ENCODE data around the gene GLRA1.

GLRA1 gene

GRCh38 chr5:151924564-151925301 lies at the start of gene GLRA1:
Gene GLRA1 (minus strand): TSS chr5:151924851. CDS start chr5:151924549, 302 bp downstream.
- Histone ChIP-seq H3K27ac (ENCODE audit: low read depth, low read length) (no peak within 1 kb of the TSS), H3K4me3 (ENCODE audit: low read depth in 1 of 2, low read length in 2 of 2) (no peak within 1 kb of the TSS), H3K9me3 (ENCODE audit: control insufficient read depth in 1 of 2, low read length in 2 of 2) (no peaks in the 10 kb centered on the region)

DNA sequence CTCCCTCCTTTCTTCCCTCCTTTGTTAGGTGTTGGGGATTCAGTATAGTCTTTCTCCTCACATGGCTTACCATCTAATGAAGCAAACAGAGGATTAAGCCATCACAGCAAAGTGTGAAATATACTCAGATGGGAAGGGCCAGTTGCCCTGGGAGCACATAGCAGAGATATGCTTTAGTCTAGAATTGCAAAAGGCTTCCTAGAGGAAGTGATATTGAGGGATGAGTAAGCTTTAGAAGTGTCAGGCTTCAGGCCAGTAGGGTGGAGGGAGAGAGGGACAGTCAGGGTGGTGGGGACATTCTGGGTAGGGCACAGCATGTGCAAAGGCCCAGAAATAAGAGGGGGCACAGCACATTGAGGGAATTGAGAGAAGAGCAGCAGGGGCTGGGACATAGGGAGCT lies 46.2 kb upstream of the GLRA1 start:
- Histone ChIP-seq H3K27me3 (ENCODE audit: control insufficient read depth in 1 of 2, insufficient read depth in 2 of 2, low read length in 2 of 2) (no peaks in the 10 kb centered on the region), H3K27ac (ENCODE audit: low read depth, low read length) (no peak overlapping the region), H3K9ac (ENCODE audit: low read depth in 1 of 2, low read length in 2 of 2) (no peak overlapping the region), H3K9me3 (ENCODE audit: control insufficient read depth in 1 of 2, low read length in 2 of 2) (no peaks in the 10 kb centered on the region), H3K4me1 (ENCODE audit: control insufficient read depth in 1 of 2, insufficient read depth in 2 of 2, low read length in 2 of 2) (no peaks in the 10 kb centered on the region), H3K4me3 (ENCODE audit: low read depth in 1 of 2, low read length in 2 of 2) (no peak overlapping the region), H3K36me3 (ENCODE audit: control insufficient read depth in 1 of 2, insufficient read depth in 2 of 2, low read length in 2 of 2) (no peaks in the 10 kb centered on the region)

More at GRCh38 chr5:151924564-151925301, at the start of gene GLRA1:
- no peaks in the 10 kb centered on the region for H3K36me3 ChIP-seq (ENCODE audit: control insufficient read depth in 1 of 2, insufficient read depth in 2 of 2, low read length in 2 of 2)
- no peaks in the 10 kb centered on the region for H3K4me1 ChIP-seq (ENCODE audit: control insufficient read depth in 1 of 2, insufficient read depth in 2 of 2, low read length in 2 of 2)
- peaks cover 0 to 4% of the 10 kb centered on the region in 2 donors for H3K27me3 ChIP-seq (ENCODE audit: control insufficient read depth in 1 of 2, insufficient read depth in 2 of 2, low read length in 2 of 2)
- H3K9ac ChIP-seq (ENCODE audit: low read depth in 1 of 2, low read length in 2 of 2): no peak within 1 kb of the TSS

DNA sequence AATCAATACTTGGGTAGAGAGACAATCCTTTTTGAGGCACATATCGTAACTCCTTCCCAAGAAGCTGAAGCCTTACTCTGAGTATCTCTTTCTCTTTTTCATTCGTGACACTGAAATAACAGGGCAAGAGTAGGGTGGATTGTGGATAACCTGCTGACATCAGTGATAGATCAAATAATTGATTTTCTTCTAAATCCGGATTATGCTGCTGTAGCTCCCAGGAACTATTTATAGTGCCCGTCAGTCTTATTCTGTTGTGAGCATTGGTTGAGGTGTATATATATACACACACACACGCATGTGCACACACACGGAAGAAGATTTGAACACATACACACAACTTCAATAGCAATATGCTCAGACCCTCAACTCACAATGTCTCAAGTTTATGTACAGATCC lies 43.2 kb upstream of the GLRA1 start:
- Histone ChIP-seq H3K27me3 (ENCODE audit: control insufficient read depth in 1 of 2, insufficient read depth in 2 of 2, low read length in 2 of 2) (no peaks in the 10 kb centered on the region), H3K4me1 (ENCODE audit: control insufficient read depth in 1 of 2, insufficient read depth in 2 of 2, low read length in 2 of 2) (no peaks in the 10 kb centered on the region), H3K9me3 (ENCODE audit: control insufficient read depth in 1 of 2, low read length in 2 of 2) (no peaks in the 10 kb centered on the region), H3K4me3 (ENCODE audit: low read depth in 1 of 2, low read length in 2 of 2) (no peak overlapping the region), H3K27ac (ENCODE audit: low read depth, low read length) (no peak overlapping the region), H3K9ac (ENCODE audit: low read depth in 1 of 2, low read length in 2 of 2) (no peak overlapping the region), H3K36me3 (ENCODE audit: control insufficient read depth in 1 of 2, insufficient read depth in 2 of 2, low read length in 2 of 2) (no peaks in the 10 kb centered on the region)

DNA sequence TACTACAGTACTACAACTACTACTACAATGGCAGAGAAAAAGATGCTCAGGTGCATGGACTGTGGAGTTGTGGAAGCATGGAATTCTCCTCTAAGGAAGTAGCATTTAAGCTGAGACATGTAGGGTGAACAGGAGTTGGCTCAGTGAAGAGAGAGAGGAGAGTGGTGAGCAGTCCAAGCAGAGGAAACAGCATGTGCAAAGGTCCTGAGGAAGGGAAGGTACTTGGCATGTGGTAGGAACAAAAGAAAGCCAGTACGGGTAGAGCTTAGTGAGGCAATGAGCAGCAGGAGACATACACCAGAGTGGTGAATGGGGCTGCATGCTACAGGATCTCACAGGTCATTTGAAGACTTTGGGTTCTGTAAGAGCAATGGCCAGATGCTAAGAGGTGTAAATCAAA lies 41.4 kb upstream of the GLRA1 start:
- Histone ChIP-seq H3K4me3 (ENCODE audit: low read depth in 1 of 2, low read length in 2 of 2) (no peak overlapping the region), H3K4me1 (ENCODE audit: control insufficient read depth in 1 of 2, insufficient read depth in 2 of 2, low read length in 2 of 2) (no peaks in the 10 kb centered on the region), H3K27ac (ENCODE audit: low read depth, low read length) (no peak overlapping the region)

DNA sequence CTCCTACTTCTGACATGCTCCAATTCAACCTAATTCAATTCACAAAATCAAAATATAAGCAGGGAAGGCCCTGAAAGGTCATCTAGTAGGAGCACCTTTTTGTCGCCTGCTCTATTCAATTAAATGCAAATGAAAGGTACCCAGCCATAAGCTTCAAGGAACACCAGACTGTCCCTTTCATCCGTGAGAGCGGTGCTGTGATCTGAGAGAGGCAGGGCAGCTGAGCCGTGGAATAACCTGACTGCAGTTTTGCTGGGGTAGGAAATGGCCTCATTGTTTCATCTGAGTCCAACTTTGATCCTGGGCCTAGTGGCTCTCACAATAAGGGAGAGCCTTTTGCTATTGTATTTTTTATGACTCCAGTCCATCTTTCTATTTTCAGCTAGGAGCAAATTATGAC lies 39.8 kb upstream of the GLRA1 start:
- H3K27me3 ChIP-seq (ENCODE audit: control insufficient read depth in 1 of 2, insufficient read depth in 2 of 2, low read length in 2 of 2): no peaks in the 10 kb centered on the region
- no peak overlapping the region for H3K9ac ChIP-seq (ENCODE audit: low read depth in 1 of 2, low read length in 2 of 2)
- H3K4me1 ChIP-seq (ENCODE audit: control insufficient read depth in 1 of 2, insufficient read depth in 2 of 2, low read length in 2 of 2): no peaks in the 10 kb centered on the region
- no peak overlapping the region for H3K4me3 ChIP-seq (ENCODE audit: low read depth in 1 of 2, low read length in 2 of 2)
- no peaks in the 10 kb centered on the region for H3K36me3 ChIP-seq (ENCODE audit: control insufficient read depth in 1 of 2, insufficient read depth in 2 of 2, low read length in 2 of 2)
- no peaks in the 10 kb centered on the region for H3K9me3 ChIP-seq (ENCODE audit: control insufficient read depth in 1 of 2, low read length in 2 of 2)
- H3K27ac ChIP-seq (ENCODE audit: low read depth, low read length): no peak overlapping the region

More for the DNA sequence above, 41.4 kb upstream of the GLRA1 start:
- Histone ChIP-seq H3K36me3 (ENCODE audit: control insufficient read depth in 1 of 2, insufficient read depth in 2 of 2, low read length in 2 of 2) (no peaks in the 10 kb centered on the region), H3K27me3 (ENCODE audit: control insufficient read depth in 1 of 2, insufficient read depth in 2 of 2, low read length in 2 of 2) (no peaks in the 10 kb centered on the region), H3K9ac (ENCODE audit: low read depth in 1 of 2, low read length in 2 of 2) (no peak overlapping the region), H3K9me3 (ENCODE audit: control insufficient read depth in 1 of 2, low read length in 2 of 2) (no peaks in the 10 kb centered on the region)

DNA sequence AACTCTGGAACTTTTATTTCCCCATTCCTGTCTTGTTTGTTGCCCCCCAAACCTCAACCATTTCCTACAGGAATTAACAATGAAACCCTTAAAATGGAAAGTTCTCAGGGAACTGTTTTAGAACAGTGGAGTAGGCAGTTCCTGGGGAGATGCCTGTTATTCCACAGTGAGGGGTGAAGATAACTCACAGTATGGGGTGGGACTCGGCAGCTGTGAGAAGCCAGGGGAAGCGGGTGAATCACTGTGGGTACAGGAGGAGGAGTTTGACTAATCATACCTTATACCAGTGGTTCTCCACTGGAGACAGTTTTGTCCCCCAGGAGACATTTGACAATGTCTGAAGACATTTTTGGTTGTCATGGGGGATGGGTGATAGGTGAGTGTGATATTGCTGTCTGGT lies 36.9 kb upstream of the GLRA1 start:
- Histone ChIP-seq H3K4me3 (ENCODE audit: low read depth in 1 of 2, low read length in 2 of 2) (no peak overlapping the region), H3K4me1 (ENCODE audit: control insufficient read depth in 1 of 2, insufficient read depth in 2 of 2, low read length in 2 of 2) (no peaks in the 10 kb centered on the region), H3K27ac (ENCODE audit: low read depth, low read length) (no peak overlapping the region), H3K9ac (ENCODE audit: low read depth in 1 of 2, low read length in 2 of 2) (no peak overlapping the region), H3K27me3 (ENCODE audit: control insufficient read depth in 1 of 2, insufficient read depth in 2 of 2, low read length in 2 of 2) (no peaks in the 10 kb centered on the region), H3K36me3 (ENCODE audit: control insufficient read depth in 1 of 2, insufficient read depth in 2 of 2, low read length in 2 of 2) (no peaks in the 10 kb centered on the region), H3K9me3 (ENCODE audit: control insufficient read depth in 1 of 2, low read length in 2 of 2) (no peaks in the 10 kb centered on the region)

- H3K9me3 ChIP-seq (ENCODE audit: control insufficient read depth in 1 of 2, low read length in 2 of 2): no peaks in the 10 kb centered on the region
- no peak overlapping the region for H3K9ac ChIP-seq (ENCODE audit: low read depth in 1 of 2, low read length in 2 of 2)
- H3K36me3 ChIP-seq (ENCODE audit: control insufficient read depth in 1 of 2, insufficient read depth in 2 of 2, low read length in 2 of 2): no peaks in the 10 kb centered on the region
- no peaks in the 10 kb centered on the region for H3K4me1 ChIP-seq (ENCODE audit: control insufficient read depth in 1 of 2, insufficient read depth in 2 of 2, low read length in 2 of 2)
- no peak overlapping the region for H3K27ac ChIP-seq (ENCODE audit: low read depth, low read length)
- H3K4me3 ChIP-seq (ENCODE audit: low read depth in 1 of 2, low read length in 2 of 2): no peak overlapping the region
- H3K27me3 ChIP-seq (ENCODE audit: control insufficient read depth in 1 of 2, insufficient read depth in 2 of 2, low read length in 2 of 2): no peaks in the 10 kb centered on the region
Measured at GRCh38 chr5:151958111-151958510, 33.5 kb upstream of the GLRA1 start.

- H3K27ac ChIP-seq (ENCODE audit: low read depth, low read length): no peak overlapping the region
- H3K9me3 ChIP-seq (ENCODE audit: control insufficient read depth in 1 of 2, low read length in 2 of 2): no peaks in the 10 kb centered on the region
- H3K9ac ChIP-seq (ENCODE audit: low read depth in 1 of 2, low read length in 2 of 2): no peak overlapping the region
- H3K36me3 ChIP-seq (ENCODE audit: control insufficient read depth in 1 of 2, insufficient read depth in 2 of 2, low read length in 2 of 2): no peaks in the 10 kb centered on the region
- no peaks in the 10 kb centered on the region for H3K27me3 ChIP-seq (ENCODE audit: control insufficient read depth in 1 of 2, insufficient read depth in 2 of 2, low read length in 2 of 2)
- H3K4me3 ChIP-seq (ENCODE audit: low read depth in 1 of 2, low read length in 2 of 2): no peak overlapping the region
- H3K4me1 ChIP-seq (ENCODE audit: control insufficient read depth in 1 of 2, insufficient read depth in 2 of 2, low read length in 2 of 2): no peaks in the 10 kb centered on the region
Measured at GRCh38 chr5:151956725-151957124, 32.1 kb upstream of the GLRA1 start.

DNA sequence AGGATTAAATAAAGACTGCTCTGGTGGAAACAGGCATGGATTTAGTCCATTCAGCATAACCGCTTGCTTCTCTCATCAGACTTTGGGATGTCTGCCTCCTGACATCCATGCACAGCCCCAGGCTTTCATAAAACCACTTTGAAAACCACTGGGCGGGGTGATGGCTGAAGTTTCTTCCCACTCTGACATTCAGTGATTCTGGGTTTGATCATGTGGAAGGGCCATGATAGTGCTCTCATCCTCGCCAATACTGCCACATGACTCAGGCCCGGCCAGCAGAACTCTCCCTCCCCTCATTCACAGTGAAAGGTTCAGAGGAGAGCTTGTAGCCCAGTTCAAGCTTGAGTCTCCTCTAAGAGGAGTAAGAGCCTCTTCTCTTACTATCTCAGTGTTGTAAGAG lies 29.6 kb upstream of the GLRA1 start:
- no peaks in the 10 kb centered on the region for H3K36me3 ChIP-seq (ENCODE audit: control insufficient read depth in 1 of 2, insufficient read depth in 2 of 2, low read length in 2 of 2)
- no peak overlapping the region for H3K27ac ChIP-seq (ENCODE audit: low read depth, low read length)
- no peaks in the 10 kb centered on the region for H3K27me3 ChIP-seq (ENCODE audit: control insufficient read depth in 1 of 2, insufficient read depth in 2 of 2, low read length in 2 of 2)
- H3K4me1 ChIP-seq (ENCODE audit: control insufficient read depth in 1 of 2, insufficient read depth in 2 of 2, low read length in 2 of 2): no peaks in the 10 kb centered on the region
- no peaks in the 10 kb centered on the region for H3K9me3 ChIP-seq (ENCODE audit: control insufficient read depth in 1 of 2, low read length in 2 of 2)
- H3K9ac ChIP-seq (ENCODE audit: low read depth in 1 of 2, low read length in 2 of 2): no peak overlapping the region
- no peak overlapping the region for H3K4me3 ChIP-seq (ENCODE audit: low read depth in 1 of 2, low read length in 2 of 2)

DNA sequence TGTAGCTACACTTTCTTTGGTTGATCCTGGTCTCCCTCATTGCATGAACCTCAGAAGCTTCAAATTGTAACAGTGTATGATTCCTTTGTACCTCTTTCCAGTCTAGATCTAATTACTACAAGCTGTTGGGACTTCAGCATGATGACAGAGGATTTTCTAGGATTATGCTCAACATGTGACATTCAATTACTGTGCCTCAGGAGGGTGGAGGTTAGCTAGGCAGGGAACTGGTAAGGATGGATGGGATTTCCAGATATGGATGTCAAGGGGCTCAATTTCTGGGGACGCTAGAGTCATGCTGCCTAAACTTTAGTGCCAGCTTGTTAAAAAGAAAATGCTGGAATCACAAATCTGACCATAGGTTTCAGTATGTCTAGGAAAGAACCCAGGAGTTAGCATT lies 29.2 kb upstream of the GLRA1 start:
- no peak overlapping the region for H3K4me3 ChIP-seq (ENCODE audit: low read depth in 1 of 2, low read length in 2 of 2)
- H3K9me3 ChIP-seq (ENCODE audit: control insufficient read depth in 1 of 2, low read length in 2 of 2): no peaks in the 10 kb centered on the region
- no peaks in the 10 kb centered on the region for H3K36me3 ChIP-seq (ENCODE audit: control insufficient read depth in 1 of 2, insufficient read depth in 2 of 2, low read length in 2 of 2)
- no peak overlapping the region for H3K27ac ChIP-seq (ENCODE audit: low read depth, low read length)
- H3K9ac ChIP-seq (ENCODE audit: low read depth in 1 of 2, low read length in 2 of 2): no peak overlapping the region
- no peaks in the 10 kb centered on the region for H3K4me1 ChIP-seq (ENCODE audit: control insufficient read depth in 1 of 2, insufficient read depth in 2 of 2, low read length in 2 of 2)
- no peaks in the 10 kb centered on the region for H3K27me3 ChIP-seq (ENCODE audit: control insufficient read depth in 1 of 2, insufficient read depth in 2 of 2, low read length in 2 of 2)

All from duodenal mucosa (tissue), 2 donors.